Ishikawa (cell line): ENCODE results near the gene WNT7B.

Source experiments
- CEBPB ChIP-seq: IDR thresholded peaks from 2 replicates; pipeline ENCODE4 v1.6.1; 2012
- CREB1 ChIP-seq: IDR thresholded peaks from 2 replicates; pipeline ENCODE4 v1.6.1; 2012; ENCODE audit warnings: low read depth
- EGR1 ChIP-seq: IDR thresholded peaks from 2 replicates; pipeline ENCODE4 v1.6.1; 2012
- EP300 ChIP-seq: IDR thresholded peaks from 2 replicates; pipeline ENCODE4 v1.6.1; 2012; ENCODE audit warnings: borderline replicate concordance
- FOXM1 ChIP-seq: IDR thresholded peaks from 2 replicates; pipeline ENCODE4 v1.6.1; 2012; ENCODE audit warnings: low read depth, borderline replicate concordance
- NFIC ChIP-seq: IDR thresholded peaks from 2 replicates; pipeline ENCODE4 v1.6.1; 2012
- RAD21 ChIP-seq: IDR thresholded peaks from 2 replicates; pipeline ENCODE4 v1.6.1; 2012; ENCODE audit warnings: low read depth
- REST ChIP-seq: IDR thresholded peaks from 2 replicates; pipeline ENCODE4 v1.6.1; 2012; ENCODE audit warnings: low read depth, mild to moderate bottlenecking
- TAF1 ChIP-seq: IDR thresholded peaks from 2 replicates; pipeline ENCODE4 v1.6.1; 2012; ENCODE audit warnings: low read depth, mild to moderate bottlenecking
- TCF12 ChIP-seq: IDR thresholded peaks from 2 replicates; pipeline ENCODE4 v1.6.1; 2012; ENCODE audit warnings: low read depth
- TEAD4 ChIP-seq: IDR thresholded peaks from 2 replicates; pipeline ENCODE4 v1.6.1; 2012
- YY1 ChIP-seq: IDR thresholded peaks from 2 replicates; pipeline ENCODE4 v1.6.1; 2012; ENCODE audit warnings: low read depth
- ZBTB7A ChIP-seq: IDR thresholded peaks from 2 replicates; pipeline ENCODE4 v1.6.1; 2012; ENCODE audit warnings: low read depth
- TF ChIP-seq, protein P1 (sequence below): IDR thresholded peaks from 2 replicates; pipeline ENCODE4 v1.6.1; 2012
- TF ChIP-seq, protein P2 (sequence below): IDR thresholded peaks from 2 replicates; pipeline ENCODE4 v1.6.1; 2012

The WNT7B gene

GRCh38 chr22:45972091-45972888, 4.7 kb downstream of the WNT7B start:
- TF ChIP-seq ZBTB7A: no peak
- no peak for TF ChIP-seq REST
- no peak for TF ChIP-seq RAD21
- TF ChIP-seq EGR1: no peak
- no peak for TF ChIP-seq CEBPB
- TF ChIP-seq TCF12: no peak
- no peak for TF ChIP-seq NFIC
- TF ChIP-seq, protein P1, sequence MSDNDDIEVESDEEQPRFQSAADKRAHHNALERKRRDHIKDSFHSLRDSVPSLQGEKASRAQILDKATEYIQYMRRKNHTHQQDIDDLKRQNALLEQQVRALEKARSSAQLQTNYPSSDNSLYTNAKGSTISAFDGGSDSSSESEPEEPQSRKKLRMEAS: no peak
- TF ChIP-seq TAF1: no peak

DNA sequence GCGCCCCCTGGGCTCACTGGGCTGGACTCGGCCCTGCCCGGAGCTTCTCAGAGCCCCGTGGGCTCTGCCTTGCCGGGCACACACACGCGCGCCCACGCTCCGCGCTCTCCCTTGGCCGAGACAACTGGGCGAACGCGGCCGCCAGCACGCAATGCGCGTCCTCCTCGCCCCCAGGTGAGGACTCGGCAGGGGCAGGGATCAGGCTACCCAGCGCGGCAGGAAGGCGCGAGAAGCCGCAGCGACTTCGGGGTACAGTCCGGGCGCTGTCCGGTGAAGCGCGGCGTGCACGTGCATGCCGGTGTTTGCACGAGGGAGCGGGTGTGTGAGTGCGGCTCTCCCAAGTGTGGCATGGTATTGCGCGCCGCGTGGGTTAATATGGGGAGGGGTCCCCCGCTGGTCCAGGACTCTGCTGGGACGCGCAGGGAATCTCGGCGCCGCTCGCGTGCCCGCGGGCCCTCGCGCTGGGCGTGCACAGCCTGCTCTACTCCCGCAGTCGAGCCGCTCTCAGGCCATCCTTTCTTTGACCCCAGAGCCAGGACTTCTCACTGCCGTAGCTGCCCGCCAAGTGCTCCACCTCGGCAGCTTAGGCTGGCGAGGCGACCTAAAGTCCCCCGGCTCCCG, 5.4 kb downstream of the WNT7B start:
- TF ChIP-seq EP300 (no peak), FOXM1 (no peak), TEAD4 (no peak), TAF1 (no peak), RAD21 (no peak), REST (no peak), CREB1 (no peak), CEBPB (no peak), EGR1 (no peak), YY1 (no peak), TCF12 (no peak), ZBTB7A (no peak)
- TF ChIP-seq, protein P1: no peak
- TF ChIP-seq, protein P2, sequence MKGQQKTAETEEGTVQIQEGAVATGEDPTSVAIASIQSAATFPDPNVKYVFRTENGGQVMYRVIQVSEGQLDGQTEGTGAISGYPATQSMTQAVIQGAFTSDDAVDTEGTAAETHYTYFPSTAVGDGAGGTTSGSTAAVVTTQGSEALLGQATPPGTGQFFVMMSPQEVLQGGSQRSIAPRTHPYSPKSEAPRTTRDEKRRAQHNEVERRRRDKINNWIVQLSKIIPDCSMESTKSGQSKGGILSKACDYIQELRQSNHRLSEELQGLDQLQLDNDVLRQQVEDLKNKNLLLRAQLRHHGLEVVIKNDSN: no peak

DNA sequence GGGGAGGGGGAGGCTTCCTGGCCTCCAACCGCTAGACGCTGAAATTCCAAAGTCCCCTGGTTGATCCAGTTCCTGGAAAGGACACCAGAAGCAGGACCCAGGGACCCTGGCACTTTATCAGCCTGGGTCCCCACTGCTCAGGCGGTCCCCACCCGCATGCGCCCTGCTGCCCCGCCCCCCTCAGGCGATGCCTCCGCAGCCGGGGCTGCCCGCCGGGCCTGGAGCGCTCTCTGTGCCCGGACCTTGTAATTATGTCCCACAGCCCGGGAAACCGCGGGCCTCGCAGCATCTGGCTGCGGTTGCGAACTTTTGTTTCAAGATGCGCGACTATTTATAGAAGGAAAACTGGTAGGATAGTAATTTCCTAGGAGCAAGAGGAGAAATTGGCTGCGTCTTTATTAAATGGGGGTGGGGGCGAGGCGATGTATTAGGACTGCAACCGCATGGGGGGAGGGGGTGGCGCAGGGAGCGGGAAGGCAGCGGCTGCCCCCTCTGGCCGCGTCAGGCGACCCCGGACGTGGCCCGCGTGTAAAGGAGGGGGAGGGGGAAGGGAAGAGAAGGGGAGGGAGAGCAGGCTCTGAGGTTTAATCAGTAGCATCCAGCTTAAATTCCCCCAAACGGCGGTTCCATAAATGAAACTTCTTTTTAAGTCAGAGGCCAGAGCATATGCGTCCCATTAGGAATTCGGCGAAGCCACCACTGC, 6.1 kb downstream of the WNT7B start:
- TF ChIP-seq NFIC (no peak), CREB1 (no peak), TCF12 (no peak), REST (no peak), EP300 (no peak), TEAD4 (no peak), RAD21 (no peak)
- TF ChIP-seq, protein P1: no peak
- TF ChIP-seq, protein P2: no peak
